ENCODE data around the gene CPEB3.
"Not testable (repeated sequence)": the region's sequence is repeated elsewhere in the genome, so short reads cannot be mapped to it uniquely, and the experiment has no call there.

The CPEB3 gene

GRCh38 chr10:92131275-92131820, 159.5 kb downstream of the CPEB3 start:
- DNase-seq, result no peak

- DNase-seq, result no peak
Observed at GRCh38 chr10:92130622-92131274, 160.1 kb downstream of the CPEB3 start.

GRCh38 chr10:92126100-92126650, 164.7 kb downstream of the CPEB3 start:
- DNase-seq, result no peak

GRCh38 chr10:92125144-92125543, 165.7 kb downstream of the CPEB3 start:
- DNase-seq, result no peak

- DNase-seq, result no peak
Observed at GRCh38 chr10:92124616-92125143, 166.2 kb downstream of the CPEB3 start.

GRCh38 chr10:92124020-92124419, 166.9 kb downstream of the CPEB3 start:
- DNase-seq, result no peak

GRCh38 chr10:92122941-92123450, 167.9 kb downstream of the CPEB3 start:
- DNase-seq, result no peak

GRCh38 chr10:92121686-92122492, 169.0 kb downstream of the CPEB3 start:
- DNase-seq, result no peak

- DNase-seq, result no peak
Observed at GRCh38 chr10:92119340-92119739, 171.5 kb downstream of the CPEB3 start.

GRCh38 chr10:92114917-92115316, 176.0 kb downstream of the CPEB3 start:
- not testable (repeated sequence) for DNase-seq

GRCh38 chr10:92113911-92114600, 176.8 kb downstream of the CPEB3 start:
- no peak for DNase-seq

- no peak for DNase-seq
Observed at GRCh38 chr10:92112462-92112861, 178.4 kb downstream of the CPEB3 start.

- DNase-seq, result no peak
Observed at GRCh38 chr10:92111336-92111939, 179.4 kb downstream of the CPEB3 start.

GRCh38 chr10:92110039-92110794, 180.7 kb downstream of the CPEB3 start:
- no peak for DNase-seq

- no peak for DNase-seq
Observed at GRCh38 chr10:92108747-92109146, 182.1 kb downstream of the CPEB3 start.

GRCh38 chr10:92108120-92108519, 182.8 kb downstream of the CPEB3 start:
- DNase-seq, result no peak

- DNase-seq, result no peak
Observed at GRCh38 chr10:92103376-92104090, 187.3 kb downstream of the CPEB3 start.

- DNase-seq, result no peak
Observed at GRCh38 chr10:92102601-92103213, 188.2 kb downstream of the CPEB3 start.

- DNase-seq, result no peak
Observed at GRCh38 chr10:92094960-92095359, 195.9 kb downstream of the CPEB3 start.

GRCh38 chr10:92091965-92092364, 198.9 kb downstream of the CPEB3 start:
- DNase-seq, result no peak

All from SW 1271 (cell line).